GM06990 (cell line): ENCODE data around the gene TUT1.
A peak's percentile ranks its signal among the peaks of the same experiment; 100 is the strongest.

Experiments used
- DNase-seq: peaks from one replicate; pipeline ENCODE4 v3.0.0-alpha.2; 2011; ENCODE audit not compliant: insufficient read length; ENCODE audit errors: extremely low read depth
- H3K27me3 ChIP-seq: replicated peaks from 2 replicates; pipeline ENCODE4 v1.6.0; 2011; ENCODE audit warnings: low read length; ENCODE audit not compliant: control insufficient read depth, insufficient read depth
- H3K36me3 ChIP-seq: 2 replicates; pipeline ENCODE4 v1.5.1; 2011; ENCODE audit warnings: low read length; ENCODE audit not compliant: control insufficient read depth, insufficient read depth
- H3K4me3 ChIP-seq: replicated peaks from 2 replicates; pipeline ENCODE4 v1.5.1; 2011; ENCODE audit warnings: low read depth, mild to moderate bottlenecking, control low read depth, low read length
- TF ChIP-seq, protein P1 (sequence below): IDR thresholded peaks from 2 replicates; pipeline ENCODE4 v1.5.1; 2011; ENCODE audit warnings: low read length, control low read depth, mild to moderate bottlenecking, inconsistent platforms; ENCODE audit not compliant: insufficient read depth, poor library complexity, severe bottlenecking

The TUT1 gene

GRCh38 chr11:62602141-62603071, 11.1 kb upstream of the TUT1 start:
- DNase-seq, result no peak
- Histone ChIP-seq H3K27me3 (no peaks in the 10 kb centered on the region), H3K4me3 (peak overlapping the region; percentile 36), H3K36me3 (peaks cover 22% of the 10 kb centered on the region)
- TF ChIP-seq, protein P1, sequence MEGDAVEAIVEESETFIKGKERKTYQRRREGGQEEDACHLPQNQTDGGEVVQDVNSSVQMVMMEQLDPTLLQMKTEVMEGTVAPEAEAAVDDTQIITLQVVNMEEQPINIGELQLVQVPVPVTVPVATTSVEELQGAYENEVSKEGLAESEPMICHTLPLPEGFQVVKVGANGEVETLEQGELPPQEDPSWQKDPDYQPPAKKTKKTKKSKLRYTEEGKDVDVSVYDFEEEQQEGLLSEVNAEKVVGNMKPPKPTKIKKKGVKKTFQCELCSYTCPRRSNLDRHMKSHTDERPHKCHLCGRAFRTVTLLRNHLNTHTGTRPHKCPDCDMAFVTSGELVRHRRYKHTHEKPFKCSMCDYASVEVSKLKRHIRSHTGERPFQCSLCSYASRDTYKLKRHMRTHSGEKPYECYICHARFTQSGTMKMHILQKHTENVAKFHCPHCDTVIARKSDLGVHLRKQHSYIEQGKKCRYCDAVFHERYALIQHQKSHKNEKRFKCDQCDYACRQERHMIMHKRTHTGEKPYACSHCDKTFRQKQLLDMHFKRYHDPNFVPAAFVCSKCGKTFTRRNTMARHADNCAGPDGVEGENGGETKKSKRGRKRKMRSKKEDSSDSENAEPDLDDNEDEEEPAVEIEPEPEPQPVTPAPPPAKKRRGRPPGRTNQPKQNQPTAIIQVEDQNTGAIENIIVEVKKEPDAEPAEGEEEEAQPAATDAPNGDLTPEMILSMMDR, result no peak

DNA sequence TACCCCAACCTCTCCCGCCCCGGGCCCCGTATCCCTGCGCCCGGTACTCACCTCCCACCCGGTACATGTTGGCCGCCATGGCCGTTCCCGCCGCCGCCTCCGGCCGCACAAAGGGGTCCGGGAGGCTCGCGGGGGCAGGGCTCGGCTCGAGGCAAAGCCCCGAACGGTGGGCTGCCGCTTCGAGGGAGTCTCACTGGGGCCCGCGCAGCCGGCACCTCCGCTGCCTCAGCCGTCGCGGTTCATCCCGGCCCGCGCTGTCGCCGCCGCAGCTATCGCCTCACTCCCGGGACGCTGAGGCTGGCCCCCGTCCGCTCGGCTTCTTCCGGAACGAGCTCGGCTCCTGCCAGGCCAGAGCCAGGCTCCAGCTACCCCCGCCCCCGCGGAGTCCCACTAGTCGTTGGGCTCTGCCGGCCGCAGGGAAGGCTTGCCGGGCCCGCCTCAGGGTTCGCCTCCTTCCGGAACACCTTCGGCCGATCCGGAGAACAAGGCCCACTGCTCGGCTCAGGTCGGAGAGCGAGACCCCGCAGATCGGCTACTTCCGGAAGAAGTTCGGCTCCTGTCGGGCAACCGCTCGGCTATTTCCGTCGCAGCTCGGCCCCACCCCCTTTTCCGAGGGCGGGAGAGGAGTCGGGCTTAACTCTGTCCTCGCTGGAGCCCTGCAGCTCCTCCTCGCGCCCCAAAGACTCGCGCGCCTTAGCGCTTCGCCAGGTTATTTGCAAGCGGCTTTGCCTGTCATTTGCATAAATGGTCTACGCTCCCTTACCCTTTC, 10.2 kb upstream of the TUT1 start, which contains the start of gene MTA2:
MTA2 (minus strand) TSS at position 494 of the 769 bp plus-strand sequence; CDS start at position 79, 415 bp downstream.
- H3K36me3 ChIP-seq, result peaks cover 28% of the 10 kb centered on the region
- peak within 1 kb of the TSS; percentile 93 for H3K4me3 ChIP-seq
- TF ChIP-seq, protein P1, result peak; percentile 1
- no peaks in the 10 kb centered on the region for H3K27me3 ChIP-seq
- DNase-seq, result peak; percentile 99

DNA sequence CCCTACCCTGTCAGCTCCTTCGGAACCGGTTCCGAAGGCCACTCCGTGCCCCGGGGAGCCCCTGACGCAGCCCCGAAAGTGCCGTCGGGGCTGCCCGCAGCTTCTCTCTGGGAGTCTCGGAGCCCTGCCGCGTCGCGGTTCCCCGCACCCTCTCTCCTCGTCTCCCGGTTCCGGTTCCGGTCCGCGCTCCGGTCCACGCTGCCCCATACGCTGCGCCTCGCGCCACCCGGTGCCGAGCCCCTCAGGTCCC, 9.7 kb upstream of the TUT1 start:
- H3K36me3 ChIP-seq, result peaks cover 32% of the 10 kb centered on the region
- TF ChIP-seq, protein P1, result no peak
- DNase-seq, result peak; percentile 74
- peak overlapping the region; percentile 93 for H3K4me3 ChIP-seq
- no peaks in the 10 kb centered on the region for H3K27me3 ChIP-seq

DNA sequence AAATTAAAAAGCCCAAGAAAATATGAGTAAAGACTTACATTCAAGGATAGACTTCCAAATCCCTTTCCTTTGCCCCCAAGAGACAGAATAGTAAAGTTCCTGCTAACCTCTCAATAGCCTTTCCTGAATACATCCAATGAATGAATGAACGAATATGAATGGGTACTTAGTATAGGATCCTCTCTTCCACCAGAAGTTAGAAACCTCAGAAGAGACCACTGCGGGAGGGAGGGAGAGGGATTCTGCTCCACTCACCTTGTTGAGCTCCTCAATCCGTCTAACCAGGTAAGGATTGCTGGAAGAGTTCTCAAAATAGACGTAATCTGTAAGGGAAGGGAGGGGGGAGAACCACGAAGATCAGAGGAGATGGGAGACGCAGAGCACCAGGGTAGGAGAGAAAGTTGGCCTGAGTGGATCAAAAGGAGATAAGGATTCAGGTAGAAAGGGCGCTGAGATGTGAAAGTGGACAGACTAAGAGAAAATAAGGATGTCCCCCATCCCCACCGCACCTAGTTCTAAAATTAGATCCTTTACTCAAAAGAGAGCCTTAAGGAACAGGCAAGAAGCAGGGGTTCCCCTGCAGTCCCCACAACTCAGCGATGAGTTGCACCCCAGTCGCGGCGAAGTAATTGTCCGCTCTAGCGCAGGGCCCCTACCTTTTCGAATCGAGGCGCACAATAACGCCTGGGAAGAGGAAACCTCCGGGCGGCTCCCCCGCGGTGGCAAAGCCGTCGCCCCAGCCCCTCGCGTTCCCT, 9.2 kb upstream of the TUT1 start:
- TF ChIP-seq, protein P1, result no peak
- no peak for DNase-seq
- no peaks in the 10 kb centered on the region for H3K27me3 ChIP-seq
- peak overlapping the region; percentile 93 for H3K4me3 ChIP-seq
- peaks cover 31% of the 10 kb centered on the region for H3K36me3 ChIP-seq

DNA sequence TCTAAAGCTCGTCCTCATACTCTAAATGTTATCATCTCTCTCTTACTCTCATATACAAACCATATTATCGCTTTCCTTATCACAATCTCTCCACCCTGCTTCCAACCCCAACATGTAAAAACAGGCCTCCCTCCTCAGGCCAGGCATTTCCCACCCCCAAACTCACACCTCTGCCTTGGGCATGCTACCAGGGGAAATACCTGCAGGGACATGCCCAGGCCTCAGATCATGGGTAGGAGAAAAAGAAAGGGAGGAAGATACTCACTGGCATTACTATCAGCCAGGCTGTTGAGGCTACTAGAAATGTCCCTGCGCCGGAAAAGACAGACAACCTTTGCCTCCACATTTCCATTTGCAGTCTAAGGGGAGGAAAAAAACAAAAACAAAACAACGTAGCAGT, 8.6 kb upstream of the TUT1 start:
- Histone ChIP-seq H3K36me3 (peaks cover 36% of the 10 kb centered on the region), H3K27me3 (no peaks in the 10 kb centered on the region), H3K4me3 (peak overlapping the region; percentile 93)
- TF ChIP-seq, protein P1, result no peak
- DNase-seq, result no peak
